Keratinocyte (primary cell): Measurements from ENCODE around the gene EIF4E2.

ENCODE experiments used
- CTCF ChIP-seq, 3 experiments: IDR thresholded peaks in 1 of 3; conservative IDR thresholded peaks in 1 of 3; optimal IDR thresholded peaks in 1 of 3; 2 replicates in 2 of 3; 3 replicates in 1 of 3; pipeline versions ENCODE3 to v1.5.1; 2011; ENCODE audit warnings: low read length in 3 of 3, mild to moderate bottlenecking in 3 of 3, moderate library complexity in 2 of 3, control low read depth in 1 of 3, inconsistent platforms in 1 of 3; ENCODE audit not compliant: insufficient read depth in 2 of 3; ENCODE audit errors: extremely low read depth in 1 of 3
- EZH2 ChIP-seq: IDR thresholded peaks from one replicate; pipeline ENCODE4 v1.6.1; 2012; ENCODE audit warnings: inconsistent platforms, mild to moderate bottlenecking, low read length, moderate library complexity

GRCh38 chr2:232593982-232594381, 43.5 kb downstream of the EIF4E2 start:
- TF ChIP-seq CTCF (optimal IDR thresholded peaks at IDR 0.05 in 1 of 3, IDR thresholded peaks at IDR 0.05 in 1 of 3, conservative IDR thresholded peaks at IDR 0.05 in 1 of 3; ENCODE audit: extremely low read depth in 1 of 3, insufficient read depth in 2 of 3, low read length in 3 of 3) (no peak), EZH2 (no peak)
